Frontal cortex (tissue), 4 donors: ENCODE measurements around the gene SPACA5. TPM values are rescaled to one million over a fixed set of nuclear protein-coding genes. Genes with fewer than 3 reads are reported as not detected.
A peak's percentile ranks its signal among the peaks of the same experiment; 100 is the strongest.
"Not testable (repeated sequence)": the region's sequence is repeated elsewhere in the genome, so short reads cannot be mapped to it uniquely, and the experiment has no call there.

Source experiments
- DNase-seq, 2 donors: peaks; one replicate each; pipeline ENCODE4 v3.0.0; 2012; ENCODE audit warnings: low spot score in 2 of 2
- FAIRE-seq: peaks from 2 replicates; lab custom pipeline; 2012; peaks lifted over from hg19 to GRCh38; lab: Jason Lieb, UNC
- total RNA-seq: library from RNA; depleted of rRNA; stranded (reverse); fragments of >200 nt; gene quantifications from one replicate; pipeline ENCODE4 v1.2.3, GENCODE V29; 2014
- donor health status: control.
- donor health status: control.
- donor health status: control.

The SPACA5 gene
- total RNA-seq = not detected

GRCh38 chrX:48006688-48007087 is at the start of gene SPACA5:
Gene SPACA5, plus strand, starts transcription at chrX:48006988. Its CDS starts 815 bp downstream, at chrX:48007803.
- FAIRE-seq, DNase-seq: not testable (repeated sequence)

- FAIRE-seq, DNase-seq: not testable (repeated sequence)
Observed at GRCh38 chrX:47958206-47958605, 48.6 kb upstream of the SPACA5 start.

DNA sequence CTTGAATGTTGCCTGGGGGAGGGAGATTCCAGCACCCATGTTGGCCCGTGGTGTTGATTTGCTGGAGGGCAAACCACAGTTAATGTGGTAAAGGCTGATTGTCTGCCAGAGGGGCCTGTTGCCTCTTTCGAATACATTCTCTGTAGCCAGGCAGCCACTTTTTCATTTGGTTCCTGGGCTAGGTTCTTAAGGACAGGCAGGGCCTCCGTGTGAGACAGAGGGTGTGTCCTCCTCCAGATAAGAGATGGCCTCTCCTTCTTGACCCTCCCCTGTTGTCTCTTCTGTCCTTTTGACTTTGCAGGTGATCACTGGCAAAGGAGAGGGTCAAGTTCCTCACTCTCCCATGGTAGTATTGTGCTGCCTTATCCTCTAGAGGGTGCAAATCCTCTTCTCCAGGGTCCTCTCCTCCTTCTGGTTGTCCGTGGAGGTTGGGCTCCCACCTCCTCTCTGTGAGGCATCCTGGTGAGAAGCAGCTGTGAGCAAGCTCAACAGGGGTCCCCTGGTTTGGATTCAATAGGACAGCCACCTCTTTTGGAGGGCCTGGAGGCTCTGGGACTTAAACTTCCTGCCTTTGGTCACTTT is 47.9 kb upstream of the SPACA5 start:
- FAIRE-seq = no peak
- no peak for DNase-seq

GRCh38 chrX:47960406-47960805 is 46.4 kb upstream of the SPACA5 start:
- DNase-seq (no peak), FAIRE-seq (no peak)

DNA sequence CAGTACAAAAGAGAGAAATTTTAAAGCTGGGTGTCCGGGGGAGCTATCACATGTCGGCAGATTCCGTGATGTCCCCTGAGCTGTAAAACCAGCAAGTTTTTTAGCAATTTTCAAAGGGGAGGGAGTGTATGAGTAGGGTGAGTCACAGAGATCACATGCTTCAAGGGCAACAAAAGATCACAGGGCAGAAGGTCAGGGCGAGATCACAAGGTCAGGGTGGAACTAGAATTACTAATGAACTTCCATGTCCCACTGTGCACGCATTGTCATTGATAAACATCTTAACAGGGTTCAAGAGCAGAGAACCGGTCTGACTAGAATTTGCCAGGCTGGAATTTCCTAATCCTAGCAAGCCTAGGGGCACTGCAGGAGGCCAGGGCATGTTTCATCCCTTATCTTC is 45.0 kb upstream of the SPACA5 start:
- FAIRE-seq, DNase-seq: not testable (repeated sequence)

GRCh38 chrX:47965526-47965925 is 41.3 kb upstream of the SPACA5 start:
- not testable (repeated sequence) for FAIRE-seq, DNase-seq

DNA sequence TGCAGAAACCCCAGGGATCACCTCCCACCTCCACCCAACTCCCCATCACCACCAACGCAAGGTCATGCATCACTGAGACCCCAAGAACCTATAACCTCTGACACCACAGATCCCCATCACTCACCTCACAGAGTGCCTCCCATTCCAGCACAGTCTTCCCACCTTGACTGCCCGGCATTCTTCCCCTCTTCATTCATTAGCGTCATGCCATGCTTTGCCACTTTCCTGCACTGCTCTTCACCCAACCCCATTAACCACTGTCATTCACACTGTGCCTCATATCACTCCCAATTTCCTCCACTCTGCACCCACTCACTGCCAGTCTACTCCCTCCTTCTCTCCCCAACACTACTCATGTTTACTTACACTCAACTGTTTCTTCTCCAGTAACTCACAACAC is 33.6 kb upstream of the SPACA5 start:
- no peak for DNase-seq
- FAIRE-seq = no peak

DNA sequence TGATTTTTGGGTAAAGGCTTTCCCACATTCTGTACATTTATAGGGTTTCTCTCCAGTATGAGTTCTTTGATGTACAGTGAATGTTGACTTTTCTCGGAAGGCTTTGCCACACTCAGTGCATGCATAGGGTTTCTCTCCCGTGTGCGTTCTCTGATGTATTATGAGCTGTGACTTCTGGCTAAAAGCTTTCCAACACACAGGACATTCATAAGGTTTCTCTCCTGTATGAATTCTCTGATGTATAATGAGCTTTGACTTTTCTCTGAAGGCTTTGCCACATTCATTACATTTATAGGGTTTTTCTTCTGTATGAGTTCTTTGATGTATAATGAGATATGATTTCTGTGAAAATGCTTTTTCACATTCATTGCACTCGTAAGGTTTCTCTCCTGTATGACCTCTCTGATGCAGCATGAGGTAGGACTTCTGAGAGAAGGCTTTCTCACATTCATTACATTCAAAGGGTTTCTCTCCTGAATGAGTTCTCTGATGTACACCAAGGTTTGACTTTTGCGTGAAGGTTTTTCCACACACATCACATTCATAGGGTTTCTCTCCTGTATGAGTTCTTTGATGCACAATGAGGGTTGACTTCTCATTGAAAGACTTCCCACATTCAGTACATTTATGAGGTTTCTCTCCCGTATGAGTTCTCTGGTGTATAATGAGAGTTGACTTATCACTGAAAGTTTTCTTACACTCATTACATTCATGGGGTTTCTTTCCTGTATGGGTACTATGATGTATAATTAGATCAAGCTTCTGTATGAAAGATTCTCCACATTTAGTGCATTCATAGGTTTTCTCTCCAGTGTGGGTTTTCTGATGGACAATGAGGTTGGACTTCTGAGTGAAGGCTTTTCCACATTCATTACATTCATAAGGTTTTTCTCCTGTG is 30.3 kb upstream of the SPACA5 start:
- DNase-seq (no peak), FAIRE-seq (no peak)

GRCh38 chrX:47991263-47992094 is 15.3 kb upstream of the SPACA5 start:
- DNase-seq (no peak), FAIRE-seq (no peak)

DNA sequence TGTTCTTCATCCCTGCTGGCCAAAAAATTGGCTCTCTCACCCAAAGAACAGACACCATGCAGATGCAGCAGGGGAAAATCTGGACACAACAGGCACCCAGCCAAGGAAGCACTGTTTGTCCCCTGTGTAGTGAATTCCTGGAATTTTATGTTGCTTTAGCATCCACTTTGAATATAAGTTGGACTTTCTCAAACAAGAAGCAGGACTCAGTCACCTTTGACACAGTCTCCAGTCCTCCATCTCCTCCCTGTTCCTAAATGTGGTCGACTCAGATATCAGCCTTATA is 14.8 kb upstream of the SPACA5 start:
- DNase-seq (no peak), FAIRE-seq (no peak)

DNA sequence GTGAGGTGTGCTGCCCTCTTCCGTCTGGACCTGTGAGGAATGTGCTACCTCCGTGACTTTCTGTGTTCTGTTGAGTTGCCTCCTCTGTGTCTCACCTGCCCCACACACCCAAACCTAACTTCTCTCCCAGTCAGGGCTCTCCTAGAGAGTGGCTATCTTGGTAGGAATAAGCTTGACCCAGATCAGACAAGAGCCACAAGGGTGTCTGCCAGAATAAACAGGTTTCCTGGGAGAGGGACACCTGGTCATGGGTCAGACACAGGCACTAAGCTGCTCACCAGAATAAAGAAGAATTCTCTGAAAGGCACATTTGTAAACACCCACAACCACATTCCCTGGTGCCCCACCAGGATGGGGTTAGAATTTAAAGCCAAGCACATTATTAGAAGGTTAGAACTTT is 14.1 kb upstream of the SPACA5 start:
- DNase-seq (no peak), FAIRE-seq (no peak)

- no peak for DNase-seq
- FAIRE-seq = no peak
Observed at GRCh38 chrX:48001260-48001659, 5.5 kb upstream of the SPACA5 start.

- FAIRE-seq (no peak), DNase-seq (no peak)
Observed at GRCh38 chrX:48002319-48002718, 4.5 kb upstream of the SPACA5 start.

- DNase-seq (no peak), FAIRE-seq (no peak)
Observed at GRCh38 chrX:48002929-48003328, 3.9 kb upstream of the SPACA5 start.

DNA sequence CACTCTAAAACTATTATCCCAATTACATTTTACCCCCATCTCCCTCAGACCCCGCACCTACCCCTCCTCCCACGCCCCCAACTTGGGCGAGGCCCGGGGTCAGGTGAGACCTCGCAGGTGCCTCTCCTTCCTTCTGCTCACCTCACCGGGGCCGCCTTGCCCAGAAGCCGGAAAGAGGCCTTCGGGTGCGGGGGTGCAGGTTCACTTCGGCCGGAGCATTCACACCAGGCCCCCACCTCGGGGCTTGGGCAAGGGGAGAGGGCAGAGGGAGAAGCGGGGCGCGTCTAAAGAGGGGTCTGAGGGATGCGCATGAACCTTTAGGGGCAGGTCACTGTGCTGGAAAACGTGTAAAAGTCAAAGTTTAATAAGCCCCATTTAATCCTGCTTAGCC is 3.4 kb upstream of the SPACA5 start:
- DNase-seq (no peak), FAIRE-seq (no peak)

- no peak for FAIRE-seq
- DNase-seq = peak; percentile 66 to 77
Observed at GRCh38 chrX:48003758-48004457, 2.9 kb upstream of the SPACA5 start, which contains the start of gene ZNF182. Gene ZNF182, minus strand, starts transcription at chrX:48003989. Its CDS starts 1,380 bp downstream, at chrX:48002609.

DNA sequence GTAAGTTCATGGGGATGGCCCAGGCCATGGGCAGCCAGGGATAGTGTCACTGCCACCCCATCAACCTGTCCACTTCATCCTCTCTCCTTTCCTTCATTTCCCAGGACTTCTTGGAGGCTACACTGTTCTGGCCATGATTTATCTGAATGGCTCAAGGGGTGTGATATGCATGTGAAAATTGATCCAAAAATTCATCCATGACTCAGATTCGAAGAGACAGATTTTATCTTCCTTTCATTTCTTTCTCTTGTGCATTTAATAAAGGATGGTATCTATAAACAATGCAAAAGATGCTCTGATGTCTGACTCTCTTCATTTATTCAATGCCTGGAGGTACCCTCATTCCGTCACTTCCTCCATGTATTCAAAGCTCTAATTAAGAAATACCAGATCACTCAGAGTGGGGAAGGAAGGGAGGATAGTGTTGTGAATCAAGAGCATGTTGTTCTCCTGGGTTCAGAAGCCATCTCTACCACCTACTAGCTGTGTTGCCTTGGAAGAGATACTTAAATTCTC is 2.7 kb downstream of the SPACA5 start:
- FAIRE-seq, DNase-seq: not testable (repeated sequence)

GRCh38 chrX:48016583-48017310 is 10.0 kb downstream of the SPACA5 start:
- not testable (repeated sequence) for FAIRE-seq

DNA sequence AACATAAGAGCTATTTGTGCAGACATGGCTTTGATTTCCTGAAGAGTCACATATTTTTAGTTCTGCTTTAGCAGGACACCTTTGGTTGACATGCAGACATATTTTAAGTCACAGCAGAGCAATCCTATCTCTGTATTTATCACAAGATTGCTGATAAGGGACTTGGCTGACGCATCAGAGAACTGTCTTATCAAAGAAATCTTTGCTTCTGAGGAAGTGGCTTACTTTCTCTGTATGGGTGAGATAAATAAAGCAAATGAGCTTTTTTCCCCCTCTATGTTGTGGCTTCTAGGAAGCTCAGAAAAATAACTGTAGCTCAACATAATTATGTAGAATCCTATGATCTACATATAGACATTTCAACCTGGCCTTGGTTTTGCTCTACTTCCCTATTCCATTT is 13.1 kb downstream of the SPACA5 start:
- DNase-seq, FAIRE-seq: not testable (repeated sequence)

More at GRCh38 chrX:48016583-48017310, 10.0 kb downstream of the SPACA5 start:
- DNase-seq = not testable (repeated sequence)
